ENCODE results near the gene LTA4H.

Gene LTA4H

DNA sequence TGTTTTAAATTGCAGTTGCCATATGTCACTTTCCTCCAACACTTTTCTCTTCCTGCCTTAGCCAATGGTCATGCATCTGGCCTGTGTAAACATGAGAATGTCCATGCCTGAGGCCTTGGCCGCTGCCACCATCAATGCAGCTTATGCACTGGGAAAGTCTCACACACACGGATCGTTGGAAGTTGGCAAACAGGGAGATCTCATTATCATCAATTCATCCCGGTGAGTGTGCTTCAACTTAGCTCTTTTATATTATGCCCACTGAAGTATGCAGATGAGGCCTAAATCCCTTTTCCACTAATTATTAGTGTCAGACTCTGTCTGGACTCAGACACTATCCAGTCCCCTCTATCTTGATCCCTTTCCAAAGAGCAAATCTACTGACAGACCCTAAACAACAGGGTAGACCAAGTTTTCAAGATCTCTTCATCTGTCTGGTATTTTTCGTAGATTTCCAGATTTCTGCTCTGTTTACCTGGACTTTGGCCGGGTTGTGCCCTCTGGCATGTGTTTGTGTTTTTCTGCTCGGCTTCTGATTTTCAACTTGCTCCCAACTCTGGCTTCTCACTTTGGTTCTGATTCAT, 69.0 kb downstream of the LTA4H start:
- TF ChIP-seq ZNF8 (CRISPR knock-in tag; IDR thresholded peaks at IDR 0.05), result no peak
- TF ChIP-seq ZNF70 (CRISPR knock-in tag; IDR thresholded peaks at IDR 0.05), result peak; percentile 78
- ATAC-seq, result no peak

- TF ChIP-seq, protein P1, sequence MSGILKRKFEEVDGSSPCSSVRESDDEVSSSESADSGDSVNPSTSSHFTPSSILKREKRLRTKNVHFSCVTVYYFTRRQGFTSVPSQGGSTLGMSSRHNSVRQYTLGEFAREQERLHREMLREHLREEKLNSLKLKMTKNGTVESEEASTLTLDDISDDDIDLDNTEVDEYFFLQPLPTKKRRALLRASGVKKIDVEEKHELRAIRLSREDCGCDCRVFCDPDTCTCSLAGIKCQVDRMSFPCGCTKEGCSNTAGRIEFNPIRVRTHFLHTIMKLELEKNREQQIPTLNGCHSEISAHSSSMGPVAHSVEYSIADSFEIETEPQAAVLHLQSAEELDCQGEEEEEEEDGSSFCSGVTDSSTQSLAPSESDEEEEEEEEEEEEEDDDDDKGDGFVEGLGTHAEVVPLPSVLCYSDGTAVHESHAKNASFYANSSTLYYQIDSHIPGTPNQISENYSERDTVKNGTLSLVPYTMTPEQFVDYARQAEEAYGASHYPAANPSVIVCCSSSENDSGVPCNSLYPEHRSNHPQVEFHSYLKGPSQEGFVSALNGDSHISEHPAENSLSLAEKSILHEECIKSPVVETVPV (CRISPR knock-in tag; IDR thresholded peaks at IDR 0.05), result no peak
- 0 out of 3 replicates have a peak, but pooled peaks have one; percentile 24 for ATAC-seq
Measured at GRCh38 chr12:95963096-95963495, 72.3 kb downstream of the LTA4H start.

DNA sequence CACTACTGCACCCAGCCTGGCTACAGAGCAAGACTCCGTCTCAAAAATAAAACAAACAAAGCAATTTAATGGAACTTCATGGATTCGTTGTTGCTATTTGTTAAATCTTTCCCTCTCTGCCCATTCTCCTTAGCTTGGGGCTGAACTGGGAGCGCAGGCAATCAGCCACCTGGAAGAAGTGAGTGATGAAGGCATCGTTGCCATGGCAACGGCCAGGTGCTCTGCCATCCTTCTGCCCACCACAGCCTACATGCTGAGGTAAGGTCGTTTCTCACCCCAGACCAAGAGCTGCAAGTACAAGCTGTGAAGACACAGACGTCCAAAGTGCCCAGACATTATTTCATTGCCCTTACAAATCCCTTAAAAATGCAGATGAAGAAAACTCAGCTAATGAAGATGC, 73.2 kb downstream of the LTA4H start:
- TF ChIP-seq GLIS3 (CRISPR knock-in tag; IDR thresholded peaks at IDR 0.05) (no peak), ZC3H10 (CRISPR knock-in tag; IDR thresholded peaks at IDR 0.05) (no peak), SNAI2 (CRISPR knock-in tag; IDR thresholded peaks at IDR 0.05) (no peak), ZNF565 (CRISPR knock-in tag; conservative IDR thresholded peaks at IDR 0.05; ENCODE audit: low read depth) (no peak), RARB (CRISPR knock-in tag; IDR thresholded peaks at IDR 0.05) (no peak), BACH2 (CRISPR knock-in tag; IDR thresholded peaks at IDR 0.05; ENCODE audit: borderline replicate concordance) (no peak), ZNF70 (CRISPR knock-in tag; IDR thresholded peaks at IDR 0.05) (no peak), ZFP30 (CRISPR knock-in tag; IDR thresholded peaks at IDR 0.05) (no peak), ZFP3 (CRISPR knock-in tag; IDR thresholded peaks at IDR 0.05) (no peak), ISL1 (CRISPR knock-in tag; IDR thresholded peaks at IDR 0.05) (no peak), PPARA (CRISPR knock-in tag; IDR thresholded peaks at IDR 0.05; ENCODE audit: borderline replicate concordance) (no peak), TCF4 (CRISPR knock-in tag; IDR thresholded peaks at IDR 0.05; ENCODE audit: borderline replicate concordance) (no peak), ESRRG (CRISPR knock-in tag; IDR thresholded peaks at IDR 0.05) (no peak), OSR1 (CRISPR knock-in tag; IDR thresholded peaks at IDR 0.05) (no peak)
- TF ChIP-seq, protein P2, sequence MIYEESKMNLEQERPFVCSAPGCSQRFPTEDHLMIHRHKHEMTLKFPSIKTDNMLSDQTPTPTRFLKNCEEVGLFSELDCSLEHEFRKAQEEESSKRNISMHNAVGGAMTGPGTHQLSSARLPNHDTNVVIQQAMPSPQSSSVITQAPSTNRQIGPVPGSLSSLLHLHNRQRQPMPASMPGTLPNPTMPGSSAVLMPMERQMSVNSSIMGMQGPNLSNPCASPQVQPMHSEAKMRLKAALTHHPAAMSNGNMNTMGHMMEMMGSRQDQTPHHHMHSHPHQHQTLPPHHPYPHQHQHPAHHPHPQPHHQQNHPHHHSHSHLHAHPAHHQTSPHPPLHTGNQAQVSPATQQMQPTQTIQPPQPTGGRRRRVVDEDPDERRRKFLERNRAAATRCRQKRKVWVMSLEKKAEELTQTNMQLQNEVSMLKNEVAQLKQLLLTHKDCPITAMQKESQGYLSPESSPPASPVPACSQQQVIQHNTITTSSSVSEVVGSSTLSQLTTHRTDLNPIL (CRISPR knock-in tag; IDR thresholded peaks at IDR 0.05; ENCODE audit: low read depth), result no peak
- TF ChIP-seq, protein P3, sequence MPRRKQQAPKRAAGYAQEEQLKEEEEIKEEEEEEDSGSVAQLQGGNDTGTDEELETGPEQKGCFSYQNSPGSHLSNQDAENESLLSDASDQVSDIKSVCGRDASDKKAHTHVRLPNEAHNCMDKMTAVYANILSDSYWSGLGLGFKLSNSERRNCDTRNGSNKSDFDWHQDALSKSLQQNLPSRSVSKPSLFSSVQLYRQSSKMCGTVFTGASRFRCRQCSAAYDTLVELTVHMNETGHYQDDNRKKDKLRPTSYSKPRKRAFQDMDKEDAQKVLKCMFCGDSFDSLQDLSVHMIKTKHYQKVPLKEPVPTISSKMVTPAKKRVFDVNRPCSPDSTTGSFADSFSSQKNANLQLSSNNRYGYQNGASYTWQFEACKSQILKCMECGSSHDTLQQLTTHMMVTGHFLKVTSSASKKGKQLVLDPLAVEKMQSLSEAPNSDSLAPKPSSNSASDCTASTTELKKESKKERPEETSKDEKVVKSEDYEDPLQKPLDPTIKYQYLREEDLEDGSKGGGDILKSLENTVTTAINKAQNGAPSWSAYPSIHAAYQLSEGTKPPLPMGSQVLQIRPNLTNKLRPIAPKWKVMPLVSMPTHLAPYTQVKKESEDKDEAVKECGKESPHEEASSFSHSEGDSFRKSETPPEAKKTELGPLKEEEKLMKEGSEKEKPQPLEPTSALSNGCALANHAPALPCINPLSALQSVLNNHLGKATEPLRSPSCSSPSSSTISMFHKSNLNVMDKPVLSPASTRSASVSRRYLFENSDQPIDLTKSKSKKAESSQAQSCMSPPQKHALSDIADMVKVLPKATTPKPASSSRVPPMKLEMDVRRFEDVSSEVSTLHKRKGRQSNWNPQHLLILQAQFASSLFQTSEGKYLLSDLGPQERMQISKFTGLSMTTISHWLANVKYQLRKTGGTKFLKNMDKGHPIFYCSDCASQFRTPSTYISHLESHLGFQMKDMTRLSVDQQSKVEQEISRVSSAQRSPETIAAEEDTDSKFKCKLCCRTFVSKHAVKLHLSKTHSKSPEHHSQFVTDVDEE (CRISPR knock-in tag; IDR thresholded peaks at IDR 0.05), result no peak
- TF ChIP-seq, protein P4, sequence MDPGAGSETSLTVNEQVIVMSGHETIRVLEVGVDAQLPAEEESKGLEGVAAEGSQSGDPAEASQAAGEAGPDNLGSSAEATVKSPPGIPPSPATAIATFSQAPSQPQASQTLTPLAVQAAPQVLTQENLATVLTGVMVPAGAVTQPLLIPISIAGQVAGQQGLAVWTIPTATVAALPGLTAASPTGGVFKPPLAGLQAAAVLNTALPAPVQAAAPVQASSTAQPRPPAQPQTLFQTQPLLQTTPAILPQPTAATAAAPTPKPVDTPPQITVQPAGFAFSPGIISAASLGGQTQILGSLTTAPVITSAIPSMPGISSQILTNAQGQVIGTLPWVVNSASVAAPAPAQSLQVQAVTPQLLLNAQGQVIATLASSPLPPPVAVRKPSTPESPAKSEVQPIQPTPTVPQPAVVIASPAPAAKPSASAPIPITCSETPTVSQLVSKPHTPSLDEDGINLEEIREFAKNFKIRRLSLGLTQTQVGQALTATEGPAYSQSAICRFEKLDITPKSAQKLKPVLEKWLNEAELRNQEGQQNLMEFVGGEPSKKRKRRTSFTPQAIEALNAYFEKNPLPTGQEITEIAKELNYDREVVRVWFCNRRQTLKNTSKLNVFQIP (CRISPR knock-in tag; IDR thresholded peaks at IDR 0.05; ENCODE audit: borderline replicate concordance, low read depth), result no peak
- TF ChIP-seq, protein P5, sequence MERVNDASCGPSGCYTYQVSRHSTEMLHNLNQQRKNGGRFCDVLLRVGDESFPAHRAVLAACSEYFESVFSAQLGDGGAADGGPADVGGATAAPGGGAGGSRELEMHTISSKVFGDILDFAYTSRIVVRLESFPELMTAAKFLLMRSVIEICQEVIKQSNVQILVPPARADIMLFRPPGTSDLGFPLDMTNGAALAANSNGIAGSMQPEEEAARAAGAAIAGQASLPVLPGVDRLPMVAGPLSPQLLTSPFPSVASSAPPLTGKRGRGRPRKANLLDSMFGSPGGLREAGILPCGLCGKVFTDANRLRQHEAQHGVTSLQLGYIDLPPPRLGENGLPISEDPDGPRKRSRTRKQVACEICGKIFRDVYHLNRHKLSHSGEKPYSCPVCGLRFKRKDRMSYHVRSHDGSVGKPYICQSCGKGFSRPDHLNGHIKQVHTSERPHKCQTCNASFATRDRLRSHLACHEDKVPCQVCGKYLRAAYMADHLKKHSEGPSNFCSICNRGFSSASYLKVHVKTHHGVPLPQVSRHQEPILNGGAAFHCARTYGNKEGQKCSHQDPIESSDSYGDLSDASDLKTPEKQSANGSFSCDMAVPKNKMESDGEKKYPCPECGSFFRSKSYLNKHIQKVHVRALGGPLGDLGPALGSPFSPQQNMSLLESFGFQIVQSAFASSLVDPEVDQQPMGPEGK (CRISPR knock-in tag; IDR thresholded peaks at IDR 0.05; ENCODE audit: borderline replicate concordance), result no peak

GRCh38 chr12:95960241-95960640, 75.1 kb downstream of the LTA4H start:
- no peak for ATAC-seq
- TF ChIP-seq RARB (CRISPR knock-in tag; IDR thresholded peaks at IDR 0.05) (no peak), PPARA (CRISPR knock-in tag; IDR thresholded peaks at IDR 0.05; ENCODE audit: borderline replicate concordance) (no peak), OSR1 (CRISPR knock-in tag; IDR thresholded peaks at IDR 0.05) (no peak), ISL1 (CRISPR knock-in tag; IDR thresholded peaks at IDR 0.05) (no peak), GLIS3 (CRISPR knock-in tag; IDR thresholded peaks at IDR 0.05) (no peak), CSDC2 (CRISPR knock-in tag; IDR thresholded peaks at IDR 0.05) (no peak)
- TF ChIP-seq, protein P3 (CRISPR knock-in tag; IDR thresholded peaks at IDR 0.05), result no peak
- TF ChIP-seq, protein P5 (CRISPR knock-in tag; IDR thresholded peaks at IDR 0.05; ENCODE audit: borderline replicate concordance), result no peak

More for the DNA sequence above, 73.2 kb downstream of the LTA4H start:
- ATAC-seq, result no peak
